Measurements from ENCODE around the gene KIF14. TPM values are rescaled to one million over a fixed set of nuclear protein-coding genes. Genes with fewer than 3 reads are reported as not detected.

KIF14 gene
- total and polyA plus RNA-seq, 2 donors (not counting 3 experiments of a cell fraction or from before 2014, with no cell fraction given): 1.5 to 13.8 TPM

DNA sequence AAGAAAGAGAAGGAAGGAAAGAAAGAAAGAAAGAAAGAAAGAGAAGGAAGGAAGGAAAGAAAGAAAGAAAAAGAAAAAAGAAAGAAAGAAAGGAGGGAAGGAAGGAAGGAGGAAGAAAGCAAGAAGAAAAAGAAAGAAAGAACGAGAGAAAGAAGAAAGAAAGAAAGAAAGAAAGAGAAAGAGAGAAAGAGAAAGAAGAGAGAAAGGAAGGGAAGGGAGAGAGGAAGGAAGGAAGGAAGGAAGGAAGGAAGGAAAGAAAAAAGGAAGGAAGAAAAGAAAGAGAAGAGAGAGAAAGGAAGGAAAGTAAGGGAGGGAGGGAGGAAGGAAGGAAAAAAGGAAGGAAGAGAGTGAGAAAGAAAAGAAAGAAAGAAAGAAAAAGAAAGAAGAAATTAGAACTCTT lies 115.3 kb downstream of the KIF14 start:
- H3K79me2 ChIP-seq (ENCODE audit: control insufficient read depth, insufficient read depth, low read length): no peaks in the 10 kb centered on the region
- ChIA-PET CTCF (interaction anchor here (1.1 to 1.3 kb wide), 3 partner anchors 14 to 229 kb away, joined by 3 to 5 read pairs (median 3); no protein-coding TSS in a partner anchor), POLR2A (no interaction called here)
- intact Hi-C loops (cut with micrococcal nuclease) (no loop called here), dilution Hi-C loops (cut with MboI; ENCODE audit: extremely low pct_ligation_motif_present, low sequenced_read_pairs) (no loop called here)
- FAIRE-seq: no peak
- H3K9ac ChIP-seq (replicated peaks; ENCODE audit: extremely low read depth, insufficient read depth, low read length): no peak overlapping the region
- no peaks in the 10 kb centered on the region for H3K4me1 ChIP-seq (ENCODE audit: control insufficient read depth, extremely low read depth, insufficient read depth, low read length)
- no peak overlapping the region for H3K4me2 ChIP-seq (ENCODE audit: insufficient read depth, low read length)
- no peak for TF ChIP-seq POLR2AphosphoS5 (IDR thresholded peaks at IDR 0.05; ENCODE audit: insufficient read depth, low read depth, low read length)
- no peak for TF ChIP-seq JUN (IDR thresholded peaks at IDR 0.05; ENCODE audit: borderline replicate concordance, insufficient read depth, insufficient read length, low read depth)
- no TSS peak for BruUV-seq (replicated peaks)
- no peaks in the 10 kb centered on the region for H3K9me3 ChIP-seq (replicated peaks; ENCODE audit: control insufficient read depth, insufficient read depth, low read length)
- peaks cover 5 to 8% of the 10 kb centered on the region in 2 experiments for H3K27me3 ChIP-seq (ENCODE audit: control insufficient read depth in 2 of 2, insufficient read depth in 2 of 2, low read length in 2 of 2)
- no peaks in the 10 kb centered on the region for H3K9me1 ChIP-seq (replicated peaks; ENCODE audit: control insufficient read depth, extremely low read depth, insufficient read depth, low read length)
- no peaks in the 10 kb centered on the region for H3K36me3 ChIP-seq (ENCODE audit: control insufficient read depth in 2 of 2, extremely low read depth in 1 of 2, insufficient read depth in 2 of 2, low read length in 2 of 2)
- H4K20me1 ChIP-seq (replicated peaks; ENCODE audit: control insufficient read depth, extremely low read depth, insufficient read depth, low read length): no peaks in the 10 kb centered on the region
- no peak overlapping the region for H3K4me3 ChIP-seq (replicated peaks in 1 of 3; ENCODE audit: insufficient read depth in 1 of 3, low read depth in 1 of 3, low read length in 3 of 3)
- H2AFZ ChIP-seq (ENCODE audit: low read depth, low read length): no peak overlapping the region
- no peak overlapping the region for H3K27ac ChIP-seq (ENCODE audit: insufficient read depth, low read depth, low read length)
- DNase-seq (ENCODE audit: low read depth, low spot score): no peak

Other genes starting within 250 kb of the KIF14 start
- gene ZNF281, start 210.7 kb downstream of the KIF14 start, total RNA-seq: 22.3 and 23.2 TPM in 2 replicates
- gene ZNF281, start 210.7 kb downstream of the KIF14 start, polyA plus RNA-seq: 3.8 and 5.2 TPM in 2 replicates
- 17.6 and 17.7 TPM in 2 replicates for gene DDX59, start 49.2 kb upstream of the KIF14 start, total RNA-seq
- 6.6 and 8.1 TPM in 2 replicates for gene DDX59, start 49.2 kb upstream of the KIF14 start, polyA plus RNA-seq
- gene CAMSAP2, start 118.1 kb upstream of the KIF14 start, total RNA-seq: 43.9 and 45.5 TPM in 2 replicates
- gene CAMSAP2, start 118.1 kb upstream of the KIF14 start, polyA plus RNA-seq: 5.0 and 6.7 TPM in 2 replicates

Data from endothelial cell of umbilical vein (primary cell).